Occipital lobe (tissue), 2 donors: ENCODE measurements around the gene PROP1. TPM values are rescaled to one million over a fixed set of nuclear protein-coding genes. Genes with fewer than 3 reads are reported as not detected.
"Not testable (repeated sequence)": the region's sequence is repeated elsewhere in the genome, so short reads cannot be mapped to it uniquely, and the experiment has no call there.

Experiments used
- DNase-seq: peaks from one replicate; lab custom pipeline; 2025; lab: John Stamatoyannopoulos, UW
- total RNA-seq: library from RNA; depleted of rRNA; stranded (reverse); fragments of >200 nt; gene quantifications from one replicate; pipeline ENCODE4 v1.2.3, GENCODE V29; 2014

PROP1 gene
- total RNA-seq, 1 donor from 2014 or later: not detected

DNA sequence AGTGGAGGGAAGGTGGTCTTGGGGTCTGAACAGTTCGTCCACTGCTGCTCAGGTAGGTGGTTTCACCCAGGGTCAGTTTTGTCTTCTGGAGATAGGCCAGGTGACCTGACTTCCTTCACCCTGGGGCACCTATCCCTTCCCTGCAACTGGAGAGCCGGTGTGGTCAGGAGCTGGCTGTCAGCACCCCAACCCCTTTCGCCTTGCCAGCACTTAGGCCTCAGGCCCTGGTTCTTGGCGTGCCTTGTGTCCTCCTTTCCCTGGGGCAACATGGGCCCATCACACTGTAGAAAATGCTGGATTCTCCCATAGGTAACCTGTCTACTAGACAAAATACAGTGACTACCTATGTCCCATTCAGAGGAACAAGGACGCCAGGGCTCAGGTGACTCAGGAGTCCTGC, 13.1 kb downstream of the PROP1 start:
- no peak for DNase-seq

DNA sequence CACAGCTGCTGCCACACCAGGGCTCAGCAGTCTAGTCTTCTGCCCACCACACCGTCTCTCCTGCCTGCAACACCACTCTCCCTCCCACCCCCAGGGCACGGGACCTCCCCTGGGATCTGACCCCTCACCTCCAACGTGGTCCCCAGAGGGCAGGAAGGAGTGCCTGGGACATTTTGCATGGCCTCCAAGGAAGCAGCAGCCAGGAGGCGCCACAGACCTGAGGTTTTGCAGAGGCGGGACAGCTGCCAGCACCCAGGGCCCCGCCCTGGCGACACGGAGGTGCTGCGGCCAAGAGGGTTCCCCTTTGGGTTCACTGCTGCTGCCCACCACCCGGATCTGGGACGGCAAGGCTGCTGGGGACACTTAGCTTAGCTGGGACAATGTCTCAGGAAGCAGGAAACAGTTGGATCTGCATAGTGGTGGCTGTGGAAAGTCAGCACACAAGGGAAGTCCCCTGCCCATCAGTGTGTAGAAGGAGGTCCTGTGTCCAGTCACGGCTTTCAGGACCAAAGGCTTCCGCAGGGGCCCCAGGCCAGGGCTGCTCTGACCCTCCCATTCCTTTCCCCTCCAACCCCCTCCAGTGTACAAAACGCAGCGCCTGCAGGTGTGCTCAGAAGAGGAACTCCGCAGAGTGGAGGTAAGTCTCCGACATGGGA, 13.8 kb downstream of the PROP1 start:
- DNase-seq: no peak

- DNase-seq: no peak
Observed at GRCh38 chr5:177981296-177982071, 14.6 kb downstream of the PROP1 start.

- DNase-seq: no peak
Observed at GRCh38 chr5:177980743-177981151, 15.3 kb downstream of the PROP1 start.

DNA sequence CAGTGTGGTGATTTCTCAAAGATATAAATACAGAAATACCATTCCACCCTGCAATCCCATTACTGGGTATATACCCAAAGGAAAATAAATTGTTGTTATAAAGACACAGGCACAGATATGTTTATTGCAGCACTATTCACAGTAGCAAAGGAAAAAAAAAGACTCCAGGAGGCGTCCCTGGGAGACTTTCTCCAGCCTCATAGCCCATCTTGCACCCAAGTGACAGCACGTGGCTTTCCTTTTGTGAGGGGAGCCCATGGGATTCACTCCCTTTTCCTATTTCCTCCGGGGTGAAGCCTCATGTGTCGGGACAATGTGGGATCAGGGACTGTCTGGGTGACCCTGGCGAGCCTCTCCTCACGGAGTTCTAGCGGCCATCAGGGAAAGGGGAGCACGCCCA, 18.4 kb downstream of the PROP1 start:
- DNase-seq: not testable (repeated sequence)

DNA sequence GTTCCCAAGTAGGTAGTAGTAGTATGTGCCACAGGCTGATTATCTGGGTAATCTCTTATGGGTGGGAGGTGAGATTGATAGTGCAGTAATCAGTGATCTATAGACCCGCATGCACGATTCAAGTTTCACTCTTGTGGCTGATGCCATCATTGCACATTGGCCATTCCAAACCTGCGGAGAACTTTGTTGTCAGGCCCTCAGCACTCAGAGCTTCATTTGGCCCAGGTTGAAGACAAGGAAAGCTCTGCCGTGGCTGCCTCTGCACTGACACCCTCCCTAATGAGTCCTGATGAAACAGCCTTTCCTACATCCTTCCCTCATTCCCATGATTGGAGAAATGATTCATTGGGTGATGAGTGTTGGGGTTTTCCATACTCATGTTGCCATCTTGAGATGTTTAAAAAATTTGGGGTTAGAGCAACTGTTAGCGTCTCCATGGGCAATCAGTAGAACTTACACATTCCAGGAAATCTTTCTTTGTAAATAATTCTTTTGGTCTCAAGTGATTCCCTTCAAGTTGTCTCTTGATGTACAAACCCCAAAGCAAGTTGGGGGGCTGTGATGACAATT, 22.9 kb downstream of the PROP1 start:
- no peak for DNase-seq

DNA sequence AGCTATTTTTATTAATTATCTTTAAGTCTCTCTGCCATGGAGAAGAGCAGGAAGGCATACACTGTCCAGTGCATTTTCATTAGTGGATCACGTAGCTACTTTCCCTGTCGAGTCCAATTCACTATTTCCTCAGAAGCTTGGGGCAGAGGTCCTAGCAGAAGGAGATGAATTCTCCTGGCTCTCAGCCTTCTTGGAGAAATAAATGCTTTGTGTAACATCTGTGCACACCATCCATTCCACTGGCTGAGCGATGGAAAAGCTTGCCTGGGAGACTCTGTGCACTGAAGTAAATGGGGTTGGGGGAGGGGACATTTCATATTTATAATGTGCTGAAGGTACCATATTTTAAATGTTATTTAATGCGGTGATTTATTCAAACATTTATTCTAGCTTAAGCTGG, 23.4 kb downstream of the PROP1 start:
- no peak for DNase-seq

GRCh38 chr5:177972014-177972413, 24.0 kb downstream of the PROP1 start:
- DNase-seq: not testable (repeated sequence)

GRCh38 chr5:177968661-177969211, 27.3 kb downstream of the PROP1 start:
- DNase-seq: no peak

DNA sequence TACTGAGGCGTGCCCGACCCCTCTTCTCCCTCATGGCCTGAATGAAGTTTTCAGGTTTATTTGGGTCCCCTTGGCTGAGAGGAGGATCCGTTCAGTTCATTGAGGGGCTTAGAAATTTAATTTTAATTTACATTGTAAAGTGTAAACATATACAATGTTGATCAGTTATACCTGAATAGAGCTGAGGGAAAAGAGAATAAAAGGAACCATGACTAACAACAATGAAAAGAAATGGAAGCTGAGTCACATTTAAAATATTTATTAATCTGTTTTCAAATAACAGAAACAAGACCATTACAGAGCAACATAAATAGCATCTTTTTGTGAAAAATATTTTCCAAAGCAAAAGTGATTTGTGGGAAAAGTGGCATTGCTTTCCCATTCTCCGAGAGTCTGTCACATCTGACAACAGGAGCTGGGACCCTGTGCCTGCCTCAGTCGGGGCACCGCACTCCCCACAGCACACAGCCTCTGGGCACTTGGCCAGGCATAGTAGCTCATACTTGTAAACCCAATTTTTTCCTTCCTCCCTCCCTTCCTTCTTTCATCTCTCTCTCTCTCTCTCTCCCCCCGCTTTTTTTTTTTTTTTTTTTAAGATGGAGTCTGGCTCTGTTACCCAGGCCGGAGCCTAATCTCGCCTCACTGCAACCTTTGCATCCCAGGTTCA, 28.7 kb downstream of the PROP1 start:
- no peak for DNase-seq

- no peak for DNase-seq
Observed at GRCh38 chr5:177966839-177967166, 29.2 kb downstream of the PROP1 start.

DNA sequence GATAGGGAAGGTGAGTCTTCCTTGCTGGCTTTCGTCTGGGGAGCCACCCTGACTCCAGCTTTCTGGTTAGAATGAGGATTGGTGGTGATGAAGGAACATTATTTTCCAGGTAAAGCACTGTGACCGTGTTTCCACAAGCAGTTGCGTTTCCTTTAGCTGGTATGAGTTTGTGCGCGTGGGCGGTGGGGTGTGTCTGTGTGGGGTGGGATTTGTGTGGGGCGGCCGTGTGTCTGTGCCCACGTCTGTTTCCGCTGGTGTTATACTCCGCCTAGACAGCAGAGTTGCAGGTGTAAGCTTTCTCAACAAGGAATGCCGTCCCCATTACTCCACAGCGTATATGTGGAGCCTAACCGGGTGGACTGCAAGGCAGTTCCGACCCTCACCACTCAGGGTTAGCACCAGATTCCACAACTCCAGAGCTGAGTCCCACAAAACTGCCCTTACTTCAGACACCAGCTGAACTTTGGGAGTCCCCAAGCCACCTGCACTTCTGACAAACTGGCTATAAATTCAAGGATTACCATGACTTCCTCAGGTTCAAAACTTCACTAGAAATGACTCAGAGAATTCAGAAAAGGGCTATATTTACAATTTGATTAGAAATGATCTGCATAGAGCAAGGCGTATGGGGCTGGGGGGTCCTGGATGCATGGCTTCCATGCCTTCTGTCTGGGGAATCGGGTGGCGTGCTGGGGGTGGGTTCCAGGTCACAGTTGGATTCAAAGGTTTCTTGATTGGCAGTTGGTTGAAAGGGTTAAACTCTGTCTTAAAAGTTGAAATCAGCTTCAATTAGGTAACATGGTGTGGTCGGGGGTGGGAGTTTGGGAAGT, 29.8 kb downstream of the PROP1 start:
- no peak for DNase-seq

DNA sequence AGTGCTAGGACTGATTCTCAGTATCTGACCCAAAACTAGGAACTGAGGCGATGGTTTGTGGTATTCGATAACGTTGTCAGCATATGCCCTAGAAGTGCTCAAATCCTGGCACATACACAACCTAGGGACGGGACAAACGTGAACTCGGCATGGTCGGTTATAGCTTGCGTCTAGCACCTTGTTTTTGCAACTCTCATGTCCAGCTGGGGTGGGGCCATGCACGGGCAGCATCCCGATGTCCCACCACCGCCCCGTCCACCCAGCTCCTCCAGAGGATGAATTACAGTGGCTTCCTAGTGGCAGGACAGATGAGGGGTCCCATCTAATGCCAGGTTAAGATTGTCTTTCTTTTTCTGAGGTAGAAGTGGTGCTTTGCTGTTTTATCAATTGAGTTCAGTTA, 31.6 kb downstream of the PROP1 start:
- no peak for DNase-seq

DNA sequence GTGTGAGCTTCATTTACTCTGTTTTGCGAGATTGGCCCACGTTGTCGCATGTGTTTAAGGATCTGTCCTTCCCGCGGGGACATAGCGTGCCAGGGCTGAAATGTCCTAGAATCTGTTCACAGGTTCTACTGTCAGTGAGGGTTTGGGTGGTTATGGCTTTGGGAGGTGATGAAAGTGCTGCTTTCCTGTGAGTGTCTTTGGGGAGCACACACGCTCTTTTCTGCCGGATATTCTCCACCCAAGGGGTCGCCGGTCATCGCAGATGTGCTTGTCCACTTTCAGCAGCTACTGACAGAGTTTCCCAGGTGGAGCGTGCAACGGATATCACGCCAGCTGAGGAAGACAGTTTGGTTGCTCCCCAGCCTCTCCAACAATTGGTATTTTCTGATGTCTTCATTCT, 32.1 kb downstream of the PROP1 start:
- no peak for DNase-seq

GRCh38 chr5:177959315-177959714, 36.7 kb downstream of the PROP1 start:
- DNase-seq: no peak

- no peak for DNase-seq
Observed at GRCh38 chr5:177958696-177959095, 37.3 kb downstream of the PROP1 start.

- DNase-seq: no peak
Observed at GRCh38 chr5:177957241-177957640, 38.8 kb downstream of the PROP1 start.

DNA sequence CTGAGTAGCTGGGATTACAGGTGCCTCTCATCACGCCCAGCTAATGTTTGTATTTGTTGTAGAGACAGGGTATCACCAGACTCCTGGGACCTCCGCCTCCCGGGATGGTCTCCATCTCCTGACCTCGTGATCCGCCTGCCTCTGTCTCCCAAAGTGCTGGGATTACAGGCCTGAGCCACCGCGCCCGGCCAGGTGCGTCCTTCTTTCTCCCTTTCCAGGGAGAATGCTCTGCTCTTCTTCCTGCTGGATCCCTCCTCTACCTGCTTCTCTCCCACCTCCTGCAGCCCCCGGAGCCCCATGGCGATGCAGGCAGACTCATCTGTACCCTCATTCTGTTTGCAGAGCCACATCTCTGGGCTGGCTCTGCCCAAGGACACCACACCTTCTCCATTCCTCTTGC, 42.9 kb downstream of the PROP1 start:
- DNase-seq: not testable (repeated sequence)

- DNase-seq: not testable (repeated sequence)
Observed at GRCh38 chr5:177949656-177950055, 46.4 kb downstream of the PROP1 start.

DNA sequence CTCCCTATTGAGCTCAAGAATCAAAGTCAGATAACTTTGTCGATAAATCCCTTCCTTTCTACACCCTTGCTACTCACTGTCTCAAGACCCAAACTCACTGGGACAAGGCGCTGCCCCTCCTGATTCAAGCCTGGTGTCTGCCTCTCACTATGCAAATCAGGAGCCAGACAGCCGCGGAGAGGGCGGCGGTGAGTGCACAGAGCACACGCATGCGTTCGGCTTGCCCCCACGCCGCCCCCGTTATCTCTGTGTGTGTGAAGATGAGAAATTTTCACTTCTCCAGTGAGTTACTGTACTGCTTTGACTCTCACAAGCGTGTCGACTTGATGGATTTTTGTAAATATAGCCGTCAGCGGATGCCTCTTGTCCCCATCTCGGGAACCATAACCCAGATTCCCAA, 47.0 kb downstream of the PROP1 start:
- not testable (repeated sequence) for DNase-seq

- not testable (repeated sequence) for DNase-seq
Observed at GRCh38 chr5:177947912-177948311, 48.1 kb downstream of the PROP1 start.
